ENCODE measurements around the gene ASB18.

DNA sequence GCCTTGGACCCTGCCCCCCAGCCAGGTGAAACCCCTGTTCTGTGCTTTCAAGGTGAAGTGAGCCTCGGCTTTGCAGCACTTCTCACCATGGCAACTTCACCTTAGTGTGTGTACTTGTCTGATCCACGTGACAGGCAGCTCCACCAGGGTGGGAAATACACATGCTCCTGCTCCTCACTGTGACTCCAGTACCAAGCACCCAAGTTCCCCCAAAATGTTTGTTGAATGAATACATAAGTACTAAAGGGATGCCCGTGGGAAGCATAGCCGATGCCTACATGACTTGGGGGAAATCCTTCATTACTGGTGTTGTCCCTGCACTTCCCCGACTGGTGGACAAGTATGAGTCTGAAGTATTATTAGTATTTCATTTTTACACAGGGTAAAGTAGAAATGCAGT, 54.2 kb downstream of the ASB18 start:
- TF ChIP-seq, protein P1, sequence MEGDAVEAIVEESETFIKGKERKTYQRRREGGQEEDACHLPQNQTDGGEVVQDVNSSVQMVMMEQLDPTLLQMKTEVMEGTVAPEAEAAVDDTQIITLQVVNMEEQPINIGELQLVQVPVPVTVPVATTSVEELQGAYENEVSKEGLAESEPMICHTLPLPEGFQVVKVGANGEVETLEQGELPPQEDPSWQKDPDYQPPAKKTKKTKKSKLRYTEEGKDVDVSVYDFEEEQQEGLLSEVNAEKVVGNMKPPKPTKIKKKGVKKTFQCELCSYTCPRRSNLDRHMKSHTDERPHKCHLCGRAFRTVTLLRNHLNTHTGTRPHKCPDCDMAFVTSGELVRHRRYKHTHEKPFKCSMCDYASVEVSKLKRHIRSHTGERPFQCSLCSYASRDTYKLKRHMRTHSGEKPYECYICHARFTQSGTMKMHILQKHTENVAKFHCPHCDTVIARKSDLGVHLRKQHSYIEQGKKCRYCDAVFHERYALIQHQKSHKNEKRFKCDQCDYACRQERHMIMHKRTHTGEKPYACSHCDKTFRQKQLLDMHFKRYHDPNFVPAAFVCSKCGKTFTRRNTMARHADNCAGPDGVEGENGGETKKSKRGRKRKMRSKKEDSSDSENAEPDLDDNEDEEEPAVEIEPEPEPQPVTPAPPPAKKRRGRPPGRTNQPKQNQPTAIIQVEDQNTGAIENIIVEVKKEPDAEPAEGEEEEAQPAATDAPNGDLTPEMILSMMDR (IDR thresholded peaks at IDR 0.05), result no peak
- TF ChIP-seq POLR2A (IDR thresholded peaks at IDR 0.05), result no peak

Measured in transverse colon (tissue), 3 donors.